Trophoblast cell (in vitro differentiated cells and primary cell): ENCODE measurements around the gene WDR45.

Source experiments
- DNase-seq, 2 donors: peaks; one replicate each; pipeline ENCODE4 v3.0.0-alpha.2; 2016
- H2AFZ ChIP-seq: 2 replicates; pipeline ENCODE4 v1.6.1; 2013; ENCODE audit warnings: low read length, moderate library complexity, mild to moderate bottlenecking; ENCODE audit not compliant: insufficient read depth, poor library complexity
- H2AK5ac ChIP-seq: 2 replicates; pipeline ENCODE4 v1.6.1; 2013; ENCODE audit warnings: mild to moderate bottlenecking, low read length
- H2BK120ac ChIP-seq: 2 replicates; pipeline ENCODE4 v1.6.1; 2013; ENCODE audit warnings: low read length, mild to moderate bottlenecking, moderate library complexity; ENCODE audit not compliant: insufficient read depth, poor library complexity
- H2BK12ac ChIP-seq: 2 replicates; pipeline ENCODE4 v1.6.1; 2013; ENCODE audit warnings: mild to moderate bottlenecking, low read length, moderate library complexity
- H2BK5ac ChIP-seq: 2 replicates; pipeline ENCODE4 v1.6.1; 2013; ENCODE audit warnings: low read length, low read depth, moderate library complexity, mild to moderate bottlenecking; ENCODE audit not compliant: poor library complexity
- H3K14ac ChIP-seq: 2 replicates; pipeline ENCODE4 v1.6.1; 2013; ENCODE audit warnings: mild to moderate bottlenecking, low read length
- H3K18ac ChIP-seq: 2 replicates; pipeline ENCODE4 v1.6.1; 2013; ENCODE audit warnings: mild to moderate bottlenecking, low read length
- H3K23ac ChIP-seq: 2 replicates; pipeline ENCODE4 v1.6.1; 2013; ENCODE audit warnings: low read length
- H3K27ac ChIP-seq: 2 replicates; pipeline ENCODE4 v1.5.1; 2013; ENCODE audit warnings: low read depth, mild to moderate bottlenecking, inconsistent platforms, low read length, moderate library complexity
- H3K27me3 ChIP-seq: 2 replicates; pipeline ENCODE4 v1.6.1; 2013; ENCODE audit warnings: inconsistent platforms, mild to moderate bottlenecking, low read length, moderate library complexity; ENCODE audit not compliant: insufficient read depth
- H3K36me3 ChIP-seq, 2 experiments: 1 replicate in 1 of 2; 2 replicates in 1 of 2; pipeline ENCODE4 v1.6.1; 2013; ENCODE audit warnings: low read length in 2 of 2, mild to moderate bottlenecking in 2 of 2, moderate library complexity in 1 of 2; ENCODE audit not compliant: insufficient read depth in 2 of 2, control insufficient read depth in 1 of 2
- H3K4ac ChIP-seq: 2 replicates; pipeline ENCODE4 v1.6.1; 2013; ENCODE audit warnings: low read depth, mild to moderate bottlenecking, low read length, moderate library complexity
- H3K4me1 ChIP-seq, 2 experiments: 1 replicate in 1 of 2; 2 replicates in 1 of 2; pipeline ENCODE4 v1.6.1; 2013; ENCODE audit warnings: low read length in 2 of 2, mild to moderate bottlenecking in 2 of 2, moderate library complexity in 1 of 2; ENCODE audit not compliant: insufficient read depth in 2 of 2, control insufficient read depth in 1 of 2
- H3K4me2 ChIP-seq: 2 replicates; pipeline ENCODE4 v1.6.1; 2013; ENCODE audit warnings: inconsistent platforms, mild to moderate bottlenecking, low read length, moderate library complexity
- H3K4me3 ChIP-seq: 2 replicates; pipeline ENCODE4 v1.5.1; 2013; ENCODE audit warnings: mild to moderate bottlenecking, low read depth, low read length, inconsistent platforms
- H3K79me1 ChIP-seq: one replicate; pipeline ENCODE4 v1.6.1; 2013; ENCODE audit warnings: low read length
- H3K79me2 ChIP-seq: 2 replicates; pipeline ENCODE4 v1.6.1; 2013; ENCODE audit warnings: low read length, mild to moderate bottlenecking; ENCODE audit not compliant: control insufficient read depth, insufficient read depth, poor library complexity
- H3K9ac ChIP-seq: 2 replicates; pipeline ENCODE4 v1.6.1; 2013; ENCODE audit warnings: mild to moderate bottlenecking, low read length
- H3K9me3 ChIP-seq: 2 replicates; pipeline ENCODE4 v1.6.1; 2013; ENCODE audit warnings: low read depth, mild to moderate bottlenecking, control low read depth, inconsistent platforms, low read length; ENCODE audit not compliant: insufficient read depth
- H4K12ac ChIP-seq: 2 replicates; pipeline ENCODE4 v1.6.1; 2013; ENCODE audit warnings: low read depth, mild to moderate bottlenecking, low read length, moderate library complexity
- H4K8ac ChIP-seq: 2 replicates; pipeline ENCODE4 v1.6.1; 2013; ENCODE audit warnings: low read depth, mild to moderate bottlenecking, low read length, moderate library complexity
- H4K91ac ChIP-seq: one replicate; pipeline ENCODE4 v1.6.1; 2013; ENCODE audit warnings: low read depth, mild to moderate bottlenecking, low read length, moderate library complexity
- WGBS: extraction: QIAGEN DNeasy Blood & Tissue Kit; methylation state at CpG from one replicate; pipeline ENCODE4 v1.1.7; 2013; ENCODE audit warnings: missing lambda C conversion rate; ENCODE audit not compliant: insufficient read length, insufficient coverage; ENCODE audit errors: extremely low coverage; 5-methylcytosine and 5-hydroxymethylcytosine counted together

The WDR45 gene

DNA sequence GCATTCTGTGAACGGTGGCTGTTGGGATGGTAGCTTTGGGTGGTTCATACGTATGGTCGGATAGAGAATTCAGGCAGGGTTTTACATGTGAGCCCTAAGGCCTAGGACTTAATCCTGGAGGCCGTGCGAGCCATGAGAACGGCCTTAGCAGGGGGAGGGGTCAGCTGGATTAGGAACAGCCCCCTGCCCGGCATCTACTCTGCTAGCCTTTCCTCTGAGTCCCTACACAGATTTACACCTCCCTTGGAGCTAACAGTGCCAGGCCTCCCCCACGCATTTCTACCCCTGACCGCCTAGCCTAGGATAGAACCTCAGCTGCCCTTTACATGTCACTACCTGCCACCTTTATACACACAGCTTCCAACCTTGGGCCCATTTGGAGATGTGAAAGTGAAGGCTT is 13.0 kb downstream of the WDR45 start:
- Histone ChIP-seq H3K9ac (no peak overlapping the region), H3K27ac (no peak overlapping the region), H3K27me3 (no peaks in the 10 kb centered on the region), H3K79me2 (no peaks in the 10 kb centered on the region), H3K4me1 (no peaks in the 10 kb centered on the region), H3K23ac (no peak overlapping the region), H3K14ac (no peak overlapping the region), H2BK120ac (no peak overlapping the region), H3K18ac (no peak overlapping the region), H3K79me1 (no peaks in the 10 kb centered on the region), H4K91ac (no peak overlapping the region), H3K9me3 (no peaks in the 10 kb centered on the region), H3K4me2 (no peak overlapping the region), H4K8ac (no peak overlapping the region), H2BK12ac (no peak overlapping the region), H2AK5ac (no peak overlapping the region), H2BK5ac (no peak overlapping the region), H4K12ac (no peak overlapping the region), H3K4ac (no peak overlapping the region), H3K4me3 (no peak overlapping the region), H2AFZ (no peak overlapping the region), H3K36me3 (peaks cover 56 to 62% of the 10 kb centered on the region in 2 experiments)
- no CpG with 5 or more reads among the region's 9 CpGs for WGBS
- no peak for DNase-seq

- Histone ChIP-seq H3K9me3 (no peaks in the 10 kb centered on the region), H2AK5ac (no peak overlapping the region), H4K8ac (no peak overlapping the region), H3K4me1 (no peaks in the 10 kb centered on the region), H2BK120ac (no peak overlapping the region), H3K27ac (no peak overlapping the region), H2BK5ac (no peak overlapping the region), H2AFZ (no peak overlapping the region), H4K91ac (no peak overlapping the region), H3K27me3 (no peaks in the 10 kb centered on the region), H3K23ac (no peak overlapping the region), H2BK12ac (no peak overlapping the region), H3K4me3 (no peak overlapping the region), H3K18ac (no peak overlapping the region), H3K36me3 (peaks cover 57 to 66% of the 10 kb centered on the region in 2 experiments), H4K12ac (no peak overlapping the region), H3K4ac (no peak overlapping the region), H3K79me2 (no peaks in the 10 kb centered on the region), H3K79me1 (no peaks in the 10 kb centered on the region), H3K9ac (no peak overlapping the region), H3K14ac (no peak overlapping the region), H3K4me2 (no peak overlapping the region)
- no peak for DNase-seq
- WGBS = no CpG with 5 or more reads among the region's 2 CpGs
These were observed 13.4 kb downstream of the WDR45 start for GRCh38 chrX:49066278-49066677.

GRCh38 chrX:49064735-49065134 is 15.0 kb downstream of the WDR45 start:
- Histone ChIP-seq H3K4ac (no peak overlapping the region), H3K9ac (no peak overlapping the region), H3K79me2 (no peaks in the 10 kb centered on the region), H3K27me3 (no peaks in the 10 kb centered on the region), H2BK5ac (no peak overlapping the region), H2AK5ac (no peak overlapping the region), H3K4me2 (no peak overlapping the region), H4K12ac (no peak overlapping the region), H3K14ac (no peak overlapping the region), H2AFZ (no peak overlapping the region), H3K36me3 (peaks cover 64 to 69% of the 10 kb centered on the region in 2 experiments), H3K23ac (no peak overlapping the region), H3K9me3 (no peaks in the 10 kb centered on the region), H3K18ac (no peak overlapping the region), H4K91ac (no peak overlapping the region), H2BK12ac (no peak overlapping the region), H3K79me1 (peaks cover under 1% of the 10 kb centered on the region), H4K8ac (no peak overlapping the region), H3K4me3 (no peak overlapping the region), H2BK120ac (no peak overlapping the region), H3K4me1 (peaks cover 1 to 4% of the 10 kb centered on the region in 2 experiments), H3K27ac (no peak overlapping the region)
- no peak for DNase-seq
- WGBS = no CpG with 5 or more reads among the region's 8 CpGs

DNA sequence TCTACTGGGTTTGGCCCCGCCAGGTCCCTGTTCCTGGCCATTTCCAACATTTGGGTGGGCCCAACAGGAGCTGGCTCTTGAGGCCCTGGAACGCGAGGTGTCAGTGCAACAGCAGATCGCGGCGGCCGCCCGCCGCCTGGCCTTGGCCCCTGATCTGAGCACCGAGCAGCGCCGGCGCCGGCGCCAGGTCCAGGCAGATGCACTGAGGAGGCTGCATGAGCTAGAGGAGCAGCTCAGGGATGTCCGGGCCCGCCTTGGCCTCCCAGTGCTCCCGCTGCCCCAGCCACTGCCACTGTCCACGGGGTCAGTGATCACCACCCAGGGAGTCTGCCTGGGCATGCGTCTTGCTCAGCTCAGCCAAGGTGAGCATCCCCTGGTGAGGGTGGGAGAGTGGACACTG is 15.4 kb downstream of the WDR45 start:
- no CpG with 5 or more reads among the region's 20 CpGs for WGBS
- Histone ChIP-seq H3K27ac (no peak overlapping the region), H4K12ac (no peak overlapping the region), H2BK120ac (no peak overlapping the region), H3K79me2 (no peaks in the 10 kb centered on the region), H3K14ac (no peak overlapping the region), H3K18ac (no peak overlapping the region), H3K36me3 (peaks cover 64 to 69% of the 10 kb centered on the region in 2 experiments), H2AK5ac (no peak overlapping the region), H3K23ac (no peak overlapping the region), H3K79me1 (peaks cover 2% of the 10 kb centered on the region), H3K4me3 (no peak overlapping the region), H3K27me3 (no peaks in the 10 kb centered on the region), H3K4me2 (no peak overlapping the region), H4K8ac (no peak overlapping the region), H2BK12ac (no peak overlapping the region), H3K9me3 (no peaks in the 10 kb centered on the region), H2BK5ac (no peak overlapping the region), H3K4ac (no peak overlapping the region), H3K9ac (no peak overlapping the region), H4K91ac (no peak overlapping the region), H2AFZ (no peak overlapping the region), H3K4me1 (peaks cover 2 to 4% of the 10 kb centered on the region in 2 experiments)
- no peak for DNase-seq
